ENCODE data around the gene LMLN. TPM values are rescaled to one million over a fixed set of nuclear protein-coding genes. Genes with fewer than 3 reads are reported as not detected.

The LMLN gene
- total and polyA plus RNA-seq, 2 of the 8 experiments (the other 6 are each of a cell fraction or from before 2014, with no cell fraction given) = 3.9 to 5.0 TPM

DNA sequence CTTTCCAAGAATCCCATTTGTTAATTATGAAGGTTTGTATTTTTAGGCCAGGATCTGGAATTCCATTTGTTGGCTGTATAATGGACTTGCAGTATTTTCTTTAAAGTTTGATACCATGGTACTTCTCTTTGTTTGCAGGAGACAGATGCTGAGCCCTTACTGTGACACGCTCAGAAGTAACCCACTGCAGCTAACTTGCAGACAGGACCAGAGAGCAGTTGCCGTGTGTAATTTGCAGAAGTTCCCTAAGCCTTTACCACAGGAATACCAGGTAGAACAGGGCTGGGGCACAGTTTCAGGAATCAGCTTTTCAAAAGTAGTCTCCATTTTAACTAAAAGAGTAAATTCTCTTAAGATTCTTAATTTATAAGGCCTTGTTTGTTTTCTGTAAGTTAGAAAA is 59.1 kb downstream of the LMLN start (continued):
- TF ChIP-seq RNF2 (IDR thresholded peaks at IDR 0.05; ENCODE audit: borderline replicate concordance, low read depth, low read length, missing control alignments, poor library complexity, severe bottlenecking) (no peak), SIN3A (conservative IDR thresholded peaks at IDR 0.05 in 1 of 2, IDR thresholded peaks at IDR 0.05 in 1 of 2; ENCODE audit: low read depth in 1 of 2, low read length in 2 of 2) (no peak)

Data from H1 (cell line).